Kidney epithelial cell (primary cell): ENCODE data around the gene HOXB8. TPM values are rescaled to one million over a fixed set of nuclear protein-coding genes. Genes with fewer than 3 reads are reported as not detected.

Source experiments
- DNase-seq: peaks from one replicate; pipeline ENCODE4 v3.0.0-alpha.2; 2010; ENCODE audit warnings: low read depth
- H3K27me3 ChIP-seq: 2 replicates; pipeline ENCODE4 v1.6.0; 2011; ENCODE audit warnings: low read length; ENCODE audit not compliant: control insufficient read depth, insufficient read depth
- H3K36me3 ChIP-seq: 2 replicates; pipeline ENCODE4 v1.5.1; 2011; ENCODE audit warnings: low read length; ENCODE audit not compliant: control insufficient read depth, insufficient read depth
- H3K4me3 ChIP-seq: 2 replicates; pipeline ENCODE4 v1.5.1; 2011; ENCODE audit warnings: low read depth, mild to moderate bottlenecking, control low read depth, low read length
- CTCF ChIP-seq: IDR thresholded peaks from 2 replicates; pipeline ENCODE4 v1.5.1; 2011; ENCODE audit warnings: mild to moderate bottlenecking, moderate library complexity, low read length, control low read depth, inconsistent platforms; ENCODE audit not compliant: insufficient read depth, poor library complexity, severe bottlenecking
- total RNA-seq: library from RNA; depleted of rRNA; stranded (reverse); fragments of >200 nt; gene quantifications from 2 replicates; pipeline ENCODE4 v1.2.3, GENCODE V29; 2015

Gene HOXB8
- total RNA-seq, 1 donor from 2014 or later = 7.5 TPM

GRCh38 chr17:48588528-48588927 lies 26.6 kb downstream of the HOXB8 start:
- no peak for DNase-seq
- no peak for TF ChIP-seq CTCF
- Histone ChIP-seq H3K36me3 (peaks cover 3% of the 10 kb centered on the region), H3K27me3 (no peaks in the 10 kb centered on the region), H3K4me3 (peak overlapping the region; percentile 68)

DNA sequence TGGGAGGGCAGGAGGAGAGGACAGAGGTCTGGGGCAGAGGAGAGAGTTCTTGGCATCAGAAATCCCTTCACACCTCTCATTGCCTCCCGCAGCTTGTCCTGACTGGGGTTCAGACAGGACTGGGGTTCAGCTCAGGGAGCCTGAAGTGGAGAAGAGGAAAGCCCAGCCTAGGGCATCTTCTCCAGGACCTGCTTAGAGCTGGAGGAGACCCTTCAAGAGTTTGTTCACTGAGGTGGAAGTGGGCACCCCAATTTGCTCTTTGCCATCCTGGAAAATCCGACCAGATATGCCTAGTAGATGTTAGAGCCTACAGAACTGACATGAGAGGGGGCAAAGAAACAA lies 27.0 kb downstream of the HOXB8 start:
- peaks cover 3% of the 10 kb centered on the region for H3K36me3 ChIP-seq
- peak overlapping the region; percentile 68 for H3K4me3 ChIP-seq
- DNase-seq = no peak
- no peak for TF ChIP-seq CTCF
- H3K27me3 ChIP-seq = no peaks in the 10 kb centered on the region

GRCh38 chr17:48587276-48588073 lies 27.6 kb downstream of the HOXB8 start:
- no peaks in the 10 kb centered on the region for H3K27me3 ChIP-seq
- no peak for TF ChIP-seq CTCF
- peak overlapping the region; percentile 68 for H3K4me3 ChIP-seq

DNA sequence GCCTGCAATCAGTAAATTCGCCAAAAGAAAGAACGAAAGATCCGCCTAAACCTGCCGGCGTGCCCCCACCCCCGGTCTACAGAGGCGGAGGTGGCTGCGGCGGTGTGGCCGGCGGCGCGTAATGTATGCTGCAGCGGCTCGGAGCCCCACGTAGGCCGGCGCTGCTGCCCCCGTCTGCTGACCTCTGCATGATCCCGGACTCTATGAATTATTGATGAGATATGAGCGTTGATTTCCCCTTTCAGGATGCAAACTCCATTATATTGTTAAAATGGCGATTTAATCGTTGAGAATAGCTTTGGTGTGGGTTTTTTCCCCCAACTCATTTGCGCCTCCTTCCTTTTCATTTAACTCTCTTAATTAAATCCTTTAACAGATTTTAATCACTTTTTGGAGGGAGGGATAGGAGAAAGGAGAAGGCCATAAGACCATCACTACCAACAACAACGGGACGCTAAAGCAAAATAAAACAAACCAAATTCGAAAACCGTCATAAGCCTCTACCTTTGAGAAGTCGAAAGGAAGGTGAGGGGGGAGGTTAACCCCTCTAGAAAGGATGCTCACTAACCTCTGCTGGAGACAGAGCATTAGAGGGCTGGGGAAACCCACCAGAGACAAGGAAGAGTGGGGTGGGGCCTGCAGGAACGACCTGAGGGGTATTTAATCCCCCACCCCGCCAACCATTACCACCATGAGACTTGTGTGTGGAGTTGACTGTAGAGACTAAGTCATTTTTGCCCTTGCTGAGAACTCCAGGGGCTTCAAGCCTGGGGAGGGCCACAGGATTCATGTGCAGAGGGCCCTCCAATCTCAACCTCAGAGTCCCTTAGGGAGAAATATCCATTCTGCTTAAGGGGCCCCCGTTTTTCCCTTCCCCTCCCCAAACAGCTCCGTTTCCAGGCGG lies 28.5 kb downstream of the HOXB8 start:
- H3K4me3 ChIP-seq = peak overlapping the region; percentile 68
- no peak for TF ChIP-seq CTCF
- no peak for DNase-seq
- peaks cover 2% of the 10 kb centered on the region for H3K36me3 ChIP-seq
- no peaks in the 10 kb centered on the region for H3K27me3 ChIP-seq

More at GRCh38 chr17:48587276-48588073, 27.6 kb downstream of the HOXB8 start:
- H3K36me3 ChIP-seq = peaks cover 3% of the 10 kb centered on the region
- DNase-seq = no peak

DNA sequence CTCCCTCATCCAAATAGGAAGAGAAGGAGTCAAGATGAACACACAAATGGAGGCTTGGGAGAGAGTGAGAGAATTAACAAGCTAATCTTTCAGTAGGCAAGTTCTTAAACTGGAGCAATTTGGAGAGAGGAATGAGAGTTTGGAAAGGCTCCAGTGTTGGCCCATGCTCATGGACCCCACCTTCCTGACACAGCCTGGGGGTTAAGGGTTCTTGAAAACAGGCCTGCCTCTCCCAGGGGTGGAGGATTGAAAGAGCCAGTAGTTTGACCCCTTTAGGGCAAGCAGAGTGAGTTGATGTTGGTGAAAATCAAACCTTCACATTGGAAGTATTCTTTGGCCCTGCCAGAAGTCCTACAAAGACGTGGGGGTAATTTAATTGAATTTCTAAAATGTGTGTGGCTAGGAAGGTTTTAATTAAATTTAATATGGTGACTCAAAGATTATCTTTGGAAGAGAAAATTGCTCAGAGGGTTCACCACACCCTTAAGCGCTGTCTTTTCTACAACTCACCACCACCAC lies 30.8 kb downstream of the HOXB8 start:
- no peaks in the 10 kb centered on the region for H3K27me3 ChIP-seq
- DNase-seq = no peak
- no peak for TF ChIP-seq CTCF
- H3K4me3 ChIP-seq = peak overlapping the region; percentile 68
- H3K36me3 ChIP-seq = peaks cover 2% of the 10 kb centered on the region
